Gastrocnemius medialis (tissue), 4 donors: ENCODE results near the gene TNXB.
"Not testable (repeated sequence)": the region's sequence is repeated elsewhere in the genome, so short reads cannot be mapped to it uniquely, and the experiment has no call there.

Source experiments
- POLR2A ChIP-seq, 2 donors: fragments of 450-650 bp; IDR thresholded peaks; one replicate each; pipeline ENCODE4 v1.6.1; 2017; ENCODE audit warnings: antibody characterized with exemption in 2 of 2, mild to moderate bottlenecking in 2 of 2, moderate library complexity in 2 of 2
- TF ChIP-seq, protein P1 (sequence below), 5 experiments: fragments of 450-650 bp in 3 of 5; fragments of 200-600 bp in 2 of 5; sonication (generic) in 2 of 5; IDR thresholded peaks in 4 of 5; conservative IDR thresholded peaks in 1 of 5; 1 replicate in 4 of 5; 2 replicates in 1 of 5; pipeline ENCODE4 v1.5.1; 2016 to 2019; ENCODE audit warnings: antibody characterized with exemption in 5 of 5, mild to moderate bottlenecking in 3 of 5, moderate library complexity in 3 of 5

DNA sequence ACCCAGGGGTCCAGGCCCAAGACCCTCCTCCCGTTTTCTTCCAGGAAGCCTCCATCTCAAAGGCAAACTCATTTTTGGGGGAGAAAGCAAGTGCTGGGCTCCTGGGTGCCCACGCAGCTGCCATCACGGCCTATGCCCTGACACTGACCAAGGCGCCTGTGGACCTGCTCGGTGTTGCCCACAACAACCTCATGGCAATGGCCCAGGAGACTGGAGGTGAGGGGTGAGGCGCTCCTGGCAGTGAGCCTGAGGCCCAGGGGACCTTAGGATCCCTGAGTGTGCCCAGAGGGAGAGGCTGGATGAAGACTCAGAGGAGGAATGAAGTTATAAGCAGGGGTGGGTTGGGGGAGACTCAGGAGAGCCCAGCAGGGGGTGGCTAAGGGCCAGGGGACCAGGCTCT lies 112.8 kb downstream of the TNXB start:
- TF ChIP-seq, protein P1, sequence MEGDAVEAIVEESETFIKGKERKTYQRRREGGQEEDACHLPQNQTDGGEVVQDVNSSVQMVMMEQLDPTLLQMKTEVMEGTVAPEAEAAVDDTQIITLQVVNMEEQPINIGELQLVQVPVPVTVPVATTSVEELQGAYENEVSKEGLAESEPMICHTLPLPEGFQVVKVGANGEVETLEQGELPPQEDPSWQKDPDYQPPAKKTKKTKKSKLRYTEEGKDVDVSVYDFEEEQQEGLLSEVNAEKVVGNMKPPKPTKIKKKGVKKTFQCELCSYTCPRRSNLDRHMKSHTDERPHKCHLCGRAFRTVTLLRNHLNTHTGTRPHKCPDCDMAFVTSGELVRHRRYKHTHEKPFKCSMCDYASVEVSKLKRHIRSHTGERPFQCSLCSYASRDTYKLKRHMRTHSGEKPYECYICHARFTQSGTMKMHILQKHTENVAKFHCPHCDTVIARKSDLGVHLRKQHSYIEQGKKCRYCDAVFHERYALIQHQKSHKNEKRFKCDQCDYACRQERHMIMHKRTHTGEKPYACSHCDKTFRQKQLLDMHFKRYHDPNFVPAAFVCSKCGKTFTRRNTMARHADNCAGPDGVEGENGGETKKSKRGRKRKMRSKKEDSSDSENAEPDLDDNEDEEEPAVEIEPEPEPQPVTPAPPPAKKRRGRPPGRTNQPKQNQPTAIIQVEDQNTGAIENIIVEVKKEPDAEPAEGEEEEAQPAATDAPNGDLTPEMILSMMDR (IDR thresholded peaks at IDR 0.05 in 4 of 5, conservative IDR thresholded peaks at IDR 0.05 in 1 of 5), result not testable (repeated sequence)
- not testable (repeated sequence) for TF ChIP-seq POLR2A (IDR thresholded peaks at IDR 0.05)
